Erythroblast (primary cell): ENCODE measurements around the gene OR51B4.
"Not testable (repeated sequence)": the region's sequence is repeated elsewhere in the genome, so short reads cannot be mapped to it uniquely, and the experiment has no call there.

Experiments
- DNase-seq, 2 experiments: peaks; one replicate each; lab custom pipeline; 2025; lab: John Stamatoyannopoulos, UW
- GATA1 ChIP-seq: IDR thresholded peaks from 2 replicates; pipeline ENCODE4 v1.6.1; 2011; ENCODE audit warnings: low read depth, mild to moderate bottlenecking, control low read depth, low read length, moderate library complexity
- POLR2A ChIP-seq: IDR thresholded peaks from 2 replicates; pipeline ENCODE4 v1.6.1; 2011; ENCODE audit warnings: mild to moderate bottlenecking, low read length

Gene OR51B4

DNA sequence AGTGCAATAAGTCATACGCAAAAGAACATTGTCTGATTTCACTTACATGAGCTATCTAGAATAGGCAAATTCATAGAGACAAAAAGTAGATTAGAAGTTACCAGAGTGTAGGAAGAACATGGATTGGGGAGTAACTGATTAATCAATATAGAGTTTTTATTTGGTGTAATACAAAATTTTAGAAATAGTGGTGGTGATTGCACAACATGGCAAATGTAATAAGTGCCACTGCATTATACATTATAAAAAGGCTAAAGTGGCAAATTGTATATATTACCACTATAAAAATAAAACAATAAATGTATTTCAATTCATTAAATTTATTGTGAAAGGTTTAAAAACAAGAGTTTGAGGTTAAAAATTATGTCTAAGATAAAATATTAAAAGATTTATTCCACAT is 8.7 kb upstream of the OR51B4 start:
- no peak for DNase-seq
- no peak for TF ChIP-seq GATA1
- no peak for TF ChIP-seq POLR2A

DNA sequence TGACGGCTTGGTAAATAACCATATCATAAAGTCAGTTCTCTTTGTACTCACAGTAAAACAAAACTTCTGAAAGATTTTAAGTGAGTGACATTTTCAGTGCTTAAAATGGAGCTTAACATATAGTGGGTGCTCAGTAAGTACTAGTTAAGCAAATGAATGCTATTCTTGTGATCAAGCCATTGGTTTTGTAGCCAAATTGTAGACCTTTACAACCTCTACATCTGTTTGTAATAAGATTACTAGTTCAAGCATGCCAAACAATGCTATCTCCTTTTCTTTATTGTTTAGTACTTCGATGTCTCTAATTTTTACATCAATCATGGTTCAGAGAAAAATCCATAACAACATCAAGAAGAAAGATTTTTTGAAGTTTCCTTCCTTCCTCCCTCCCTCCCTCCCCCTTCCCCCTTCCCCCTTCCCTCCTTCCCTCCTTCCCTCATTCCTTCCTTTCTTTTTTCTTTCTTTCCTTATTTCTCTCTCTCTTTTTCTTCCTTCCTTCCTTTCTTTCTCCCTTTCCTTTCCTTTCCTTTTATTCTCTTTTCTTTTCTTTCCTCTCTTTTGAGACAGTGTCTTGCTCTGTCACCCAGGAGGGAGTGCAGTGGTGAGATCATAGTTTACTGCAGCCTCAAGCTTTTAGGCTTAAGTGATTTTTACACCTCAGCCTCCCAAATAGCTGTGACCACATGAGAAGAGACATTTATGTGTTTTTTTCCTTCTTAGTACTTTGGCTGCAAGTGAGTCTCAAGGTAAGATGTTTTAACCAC is 5.7 kb upstream of the OR51B4 start:
- no peak for DNase-seq
- TF ChIP-seq POLR2A (no peak), GATA1 (no peak)

DNA sequence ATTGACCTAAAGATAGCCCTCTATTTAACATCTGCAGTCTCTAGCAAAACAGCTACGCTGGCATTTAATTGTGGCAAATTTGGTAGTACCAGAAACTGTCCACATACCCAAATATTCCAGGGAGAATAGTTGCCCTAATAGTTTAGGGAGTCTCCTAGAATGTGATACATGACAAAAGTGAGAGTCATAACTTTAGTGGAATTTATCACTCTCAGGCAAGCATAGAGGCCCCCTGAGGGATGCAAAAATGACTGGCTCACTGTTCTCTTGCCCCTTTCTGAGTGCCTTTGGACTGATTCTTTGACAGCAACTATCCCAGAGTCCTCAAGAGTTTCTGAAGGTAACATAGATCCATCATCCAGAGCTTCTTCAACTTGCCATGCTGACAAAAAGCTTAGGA is 2.3 kb upstream of the OR51B4 start:
- no peak for TF ChIP-seq GATA1
- no peak for TF ChIP-seq POLR2A
- peak in 1 of 2 experiments; percentile 28 for DNase-seq

DNA sequence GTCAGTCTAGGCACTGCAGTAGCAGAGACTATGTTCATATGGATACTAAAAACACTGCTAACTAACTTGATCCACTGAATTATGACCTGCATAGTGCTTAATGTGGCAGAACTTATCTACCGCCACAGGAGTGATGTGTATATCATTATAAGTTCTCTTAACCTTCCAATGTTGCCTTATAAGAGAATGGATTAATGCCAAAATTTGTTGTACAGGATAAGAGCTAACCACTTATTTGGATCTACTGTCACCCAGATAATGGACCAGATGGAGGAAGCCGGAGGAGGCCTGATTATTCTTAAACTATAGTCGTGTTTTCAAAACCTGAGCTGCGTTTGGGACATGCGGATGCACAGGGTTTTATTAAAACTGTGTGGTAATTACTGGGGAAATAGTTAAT is 1.9 kb upstream of the OR51B4 start:
- TF ChIP-seq POLR2A (peak; percentile 22), GATA1 (no peak)
- peak; percentile 44 to 84 for DNase-seq

DNA sequence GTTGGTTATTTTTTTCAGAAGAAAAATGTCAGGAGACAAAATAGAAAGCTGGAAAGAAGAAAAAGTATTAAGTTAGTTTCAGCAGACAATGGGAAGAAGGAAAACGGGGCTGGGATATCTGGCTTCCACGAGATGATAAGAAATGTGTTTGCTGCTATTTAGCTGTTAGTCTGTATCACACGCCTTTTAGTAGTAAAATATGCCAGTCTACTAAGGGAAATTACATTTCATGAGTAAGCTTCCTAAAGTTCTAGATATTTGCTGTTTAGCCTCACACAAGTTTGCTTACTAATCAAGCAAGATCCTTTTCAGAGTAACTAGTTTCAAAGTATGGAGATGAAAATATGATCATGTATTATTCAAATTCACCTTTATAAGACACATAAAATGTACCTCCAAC is 1.5 kb downstream of the OR51B4 start:
- TF ChIP-seq GATA1: no peak
- DNase-seq: no peak

DNA sequence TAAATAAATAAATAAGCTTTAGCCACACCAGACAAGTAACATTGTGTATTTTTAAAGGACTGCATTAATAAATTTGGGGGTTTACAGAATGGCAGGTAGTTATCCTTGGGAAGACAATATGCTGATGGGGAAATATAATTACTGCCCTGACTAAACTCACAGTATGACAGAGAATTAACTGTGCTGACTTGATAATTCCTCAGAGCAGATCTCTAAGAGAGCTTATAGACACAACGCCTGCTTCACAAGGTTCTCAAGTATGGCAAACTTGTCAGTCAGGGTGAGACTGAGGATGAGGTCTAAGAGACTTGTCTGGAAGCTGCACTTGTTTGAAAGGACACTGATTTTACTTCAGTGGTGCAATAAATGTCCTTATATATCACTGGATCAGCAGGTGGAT is 3.3 kb downstream of the OR51B4 start:
- no peak for TF ChIP-seq GATA1
- TF ChIP-seq POLR2A: no peak
- DNase-seq: peak in 1 of 2 experiments; percentile 12

DNA sequence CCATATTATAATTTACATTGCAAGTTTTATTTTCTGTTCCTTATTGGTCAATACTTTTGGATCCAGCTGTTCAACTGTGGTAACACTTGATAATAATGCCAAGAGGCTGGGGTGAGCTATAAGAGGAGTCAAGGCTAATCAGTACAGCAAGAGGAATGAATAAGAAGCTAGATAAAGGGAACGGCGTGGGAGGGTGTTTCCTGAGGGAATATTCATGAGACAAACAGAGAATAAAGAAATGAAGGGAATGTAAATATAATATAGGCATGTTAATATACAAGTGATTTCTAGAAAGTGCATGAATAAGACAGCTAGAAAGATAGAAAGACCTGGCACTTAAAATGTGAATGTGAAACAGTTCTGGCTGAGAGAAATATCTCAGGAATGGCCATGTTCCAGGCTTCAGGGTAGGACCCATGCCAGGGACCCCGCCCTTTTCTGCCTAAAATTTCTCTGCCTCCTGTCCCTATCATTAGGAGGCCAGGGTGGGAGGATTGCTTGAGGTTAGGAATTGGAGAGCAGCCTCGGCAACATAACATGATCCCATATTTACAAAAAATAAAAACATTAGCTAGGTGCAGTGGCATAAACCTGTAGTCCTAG is 3.9 kb downstream of the OR51B4 start:
- no peak for TF ChIP-seq GATA1
- no peak for TF ChIP-seq POLR2A
- DNase-seq: peak in 1 of 2 experiments; percentile 67

DNA sequence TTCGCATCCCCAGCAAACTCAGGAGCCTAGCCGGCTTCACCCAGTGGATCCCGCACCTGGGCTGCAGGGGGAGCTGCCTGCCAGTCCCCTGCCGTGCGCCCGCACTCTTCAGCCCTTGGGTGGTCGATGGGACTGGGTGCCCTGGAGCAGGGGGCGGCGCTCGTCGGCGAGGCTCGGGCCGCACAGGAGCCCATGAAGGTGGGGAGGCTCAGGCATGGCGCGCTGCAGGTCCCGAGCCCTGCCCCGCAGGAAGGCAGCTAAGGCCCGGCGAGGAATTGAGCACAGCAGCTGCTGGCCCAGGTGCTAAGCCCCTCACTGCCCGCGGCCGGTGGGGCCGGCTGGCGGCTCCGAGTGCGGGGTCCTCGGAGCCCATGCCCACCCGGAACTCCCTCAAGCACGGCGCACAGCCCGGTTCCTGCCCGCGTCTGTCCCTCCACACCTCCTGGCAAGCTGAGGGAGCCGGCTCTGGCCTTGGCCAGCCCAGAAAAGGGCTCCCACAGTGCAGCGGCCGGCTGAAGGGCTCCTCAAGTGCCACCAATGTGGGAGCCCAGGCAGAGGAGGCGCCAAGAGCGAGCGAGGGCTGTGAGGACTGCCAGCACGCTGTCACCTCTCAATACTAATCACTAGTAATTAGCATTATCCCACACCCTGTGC is 7.3 kb downstream of the OR51B4 start:
- DNase-seq: not testable (repeated sequence)

DNA sequence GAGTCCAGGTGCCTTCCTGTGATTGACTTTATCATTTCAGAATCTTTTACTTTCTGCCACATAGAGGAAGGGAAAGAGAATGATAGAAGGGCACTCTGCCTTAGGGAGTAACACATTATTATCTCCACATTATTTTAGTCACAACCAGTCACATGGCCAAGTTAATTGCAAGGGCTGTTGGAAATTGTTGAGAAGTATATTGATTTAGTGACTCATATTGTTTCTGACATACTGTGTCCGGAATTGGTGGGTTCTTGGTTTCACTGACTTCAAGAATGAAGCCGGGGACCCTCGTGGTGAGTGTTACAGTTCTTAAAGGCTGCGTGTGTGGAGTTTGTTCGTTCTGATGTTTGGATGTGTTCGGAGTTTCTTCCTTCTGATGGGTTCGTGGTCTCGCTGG is 8.7 kb downstream of the OR51B4 start:
- TF ChIP-seq GATA1: no peak
- no peak for TF ChIP-seq POLR2A
- DNase-seq: no peak

DNA sequence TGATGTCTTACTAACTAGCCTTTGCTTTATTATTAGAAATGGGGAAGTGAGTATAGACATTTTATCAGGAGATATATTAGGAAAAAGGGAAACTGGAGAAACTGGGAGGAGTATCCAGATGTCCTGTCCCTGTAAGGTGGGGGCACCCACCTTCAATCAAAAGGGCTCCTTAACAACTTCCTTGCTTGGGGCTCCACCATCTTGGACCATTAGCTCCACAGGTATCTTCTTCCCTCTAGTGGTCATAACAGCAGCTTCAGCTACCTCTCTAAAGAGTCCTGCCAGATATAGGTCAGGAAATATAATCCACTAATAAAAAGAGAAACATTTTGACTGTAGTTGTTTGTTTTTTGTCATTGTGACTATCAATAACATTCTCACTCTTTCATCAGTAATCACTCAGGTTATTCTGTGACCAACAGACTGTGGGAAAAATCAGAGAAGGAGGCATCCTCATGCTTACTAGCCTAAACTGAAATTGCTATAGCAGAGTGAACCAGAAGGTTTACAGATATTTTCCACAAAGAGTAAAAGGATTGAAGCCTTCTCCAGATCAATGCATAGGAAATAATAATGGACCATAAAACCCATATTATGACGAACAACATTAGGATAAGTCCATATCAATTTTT is 10.4 kb downstream of the OR51B4 start:
- peak; percentile 87 to 89 for DNase-seq
- TF ChIP-seq POLR2A (peak; percentile 32), GATA1 (no peak)

DNA sequence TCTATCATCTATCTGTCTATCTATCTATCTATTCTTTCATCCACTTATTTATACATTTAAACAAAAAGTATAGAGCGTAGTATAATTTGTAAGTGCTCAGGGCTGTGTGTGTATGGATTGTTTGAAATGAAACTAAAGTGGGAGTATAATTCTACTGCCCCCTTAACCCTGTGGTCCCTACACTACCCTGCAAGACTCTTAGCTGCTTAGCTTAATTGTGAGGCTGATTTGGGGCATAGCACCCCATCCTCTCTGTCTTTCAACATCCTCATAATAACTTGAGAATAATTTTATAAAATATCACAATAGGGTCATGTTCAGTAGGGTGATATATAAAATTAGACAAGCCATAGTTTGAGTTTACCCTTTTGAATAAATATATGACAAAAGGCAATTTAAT is 11.6 kb downstream of the OR51B4 start:
- no peak for TF ChIP-seq POLR2A
- TF ChIP-seq GATA1: no peak
- peak in 1 of 2 experiments; percentile 51 for DNase-seq

DNA sequence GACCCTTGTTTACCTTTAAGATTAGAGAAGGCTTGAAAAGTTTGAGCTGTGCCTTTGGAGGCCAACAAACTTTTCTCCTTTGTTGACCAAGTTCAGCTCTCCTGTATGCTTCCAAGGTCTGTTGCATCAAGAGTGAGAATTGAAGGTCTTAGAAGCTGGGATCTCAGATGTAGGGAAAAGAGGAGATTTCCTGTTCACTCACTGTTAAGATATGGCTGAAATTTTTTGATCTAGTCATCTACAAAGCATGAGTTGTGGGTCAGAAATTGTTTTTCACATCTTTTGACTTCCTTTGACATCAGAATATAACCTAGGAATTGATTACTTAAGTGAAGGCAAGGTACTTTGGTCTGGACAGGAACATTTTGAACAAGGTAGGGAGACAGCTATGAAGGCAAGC is 12.1 kb downstream of the OR51B4 start:
- no peak for DNase-seq
- TF ChIP-seq POLR2A (no peak), GATA1 (no peak)

DNA sequence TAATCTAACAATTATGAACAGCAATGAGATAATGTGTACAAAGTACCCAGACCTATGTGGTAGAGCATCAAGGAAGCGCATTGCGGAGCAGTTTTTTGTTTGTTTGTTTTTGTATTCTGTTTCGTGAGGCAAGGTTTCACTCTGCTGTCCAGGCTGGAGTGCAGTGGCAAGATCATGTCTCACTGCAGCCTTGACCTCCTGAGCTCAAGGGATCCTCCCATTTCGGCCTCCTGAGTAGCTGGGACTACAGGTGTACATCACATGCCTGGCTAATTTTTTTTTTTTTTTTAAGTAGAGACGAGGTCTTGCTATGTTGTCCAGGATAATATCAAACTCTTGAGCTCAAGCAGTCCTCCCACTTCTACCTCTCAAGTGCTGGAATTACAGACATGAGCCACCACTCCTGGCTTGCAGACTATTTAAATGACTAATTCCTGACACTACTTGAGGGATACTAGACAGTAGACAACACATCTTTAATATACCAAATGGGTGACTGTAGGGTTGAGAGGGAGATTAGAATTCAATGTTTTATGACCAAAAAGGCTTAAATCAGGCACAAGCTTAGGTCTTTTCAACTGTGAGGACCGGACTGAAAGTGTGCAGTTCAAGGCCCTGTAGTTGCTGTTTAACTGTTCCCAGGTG is 12.7 kb downstream of the OR51B4 start:
- TF ChIP-seq POLR2A (no peak), GATA1 (no peak)
- DNase-seq: peak in 1 of 2 experiments; percentile 63
